Measurements from ENCODE around the gene CBLN3. TPM values are rescaled to one million over a fixed set of nuclear protein-coding genes. Genes with fewer than 3 reads are reported as not detected.

CBLN3 gene
- 0.56 and 0.72 TPM in 2 replicates for total RNA-seq (2012; rRNA removed)
- polyA plus RNA-seq (2012; rRNA removed), result 3.9 and 4.5 TPM in 2 replicates
- 2.7 and 2.9 TPM in 2 replicates for polyA plus RNA-seq (2012; cell fraction: cytosol; rRNA removed)
- 27.9 and 42.0 TPM in 2 replicates for polyA plus RNA-seq (2012; cell fraction: nucleus; rRNA removed; ENCODE audit: low replicate concordance)
- percentile 48 among the genes with signal in this experiment for Bru-seq, nascent RNA
- percentile 61 among the genes with signal in this experiment for BruChase-seq, experiment 1, labeled RNA remaining after a 6-hour chase
- percentile 52 among the genes with signal in this experiment for BruChase-seq, experiment 2, labeled RNA remaining after a 2-hour chase
- long read RNA-seq, partial matches to known transcripts, result 1 of 6 reads
- long read RNA-seq, other reads (novel, unspliced or antisense), result 1 of 6 reads

DNA sequence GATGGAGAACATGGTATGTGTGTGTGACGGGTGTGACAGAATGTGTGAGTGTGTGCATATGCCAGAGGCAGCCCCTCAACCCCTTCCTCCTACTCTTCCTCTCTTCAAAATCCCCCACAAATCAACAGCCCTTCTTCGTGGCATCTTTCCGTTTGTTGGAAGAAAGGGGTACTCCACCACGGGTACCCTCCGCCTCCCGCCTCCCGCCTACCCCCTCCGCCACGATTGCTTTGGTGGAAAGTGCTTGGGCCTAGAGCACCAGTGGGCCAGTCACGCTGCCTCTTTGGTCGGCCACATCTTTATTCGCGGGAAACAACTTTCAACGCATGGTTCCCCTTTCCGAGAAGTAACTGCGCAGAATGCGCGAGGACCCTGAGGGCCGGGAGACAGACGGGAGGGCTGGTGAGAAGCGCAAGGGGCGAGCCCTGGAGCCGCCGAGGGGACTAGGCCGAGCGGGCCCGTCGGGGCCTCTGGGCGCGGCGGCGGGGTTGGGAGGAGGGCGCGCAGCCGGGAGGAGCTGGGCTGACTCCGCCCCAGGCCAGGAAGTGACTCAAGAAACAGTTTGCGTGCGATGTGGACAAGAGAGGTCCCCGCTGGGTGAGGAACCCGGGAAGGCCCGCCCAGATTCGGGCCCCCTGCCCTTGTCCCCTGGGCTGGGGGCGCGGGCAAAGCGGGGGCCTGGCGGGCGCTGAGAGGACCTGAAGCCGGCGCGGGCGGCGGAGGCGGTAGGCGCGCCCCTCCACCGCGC, at the start of gene CBLN3, which contains the start of gene KHNYN:
Gene CBLN3, minus strand, starts transcription at position 274 of the 748 bp plus-strand sequence. CDS start 614 bp downstream, outside the sequence.
Gene KHNYN, plus strand, starts transcription at position 560 of the 748 bp plus-strand sequence. CDS start 777 bp downstream, outside the sequence.
- CTCF ChIA-PET, result interaction anchor here (0.5 to 3.3 kb wide), 3 partner anchors 63 to 1134 kb away, joined by 3 to 63 read pairs (median 3); no protein-coding TSS in a partner anchor
- BruUV-seq (replicated peaks), result TSS peak; percentile 21

More for the DNA sequence above, at the start of gene CBLN3, which contains the start of gene KHNYN:
- Histone ChIP-seq H3K23ac (ENCODE audit: low read depth, low read length) (peak within 1 kb of the TSS; percentile 90), H3K79me1 (ENCODE audit: low read depth in 1 of 2, low read length in 2 of 2) (peaks cover 18 to 41% of the 10 kb centered on the region in 2 experiments), H2BK5ac (ENCODE audit: low read depth, low read length, poor library complexity, severe bottlenecking) (peak within 1 kb of the TSS; percentile 95), H2BK120ac (ENCODE audit: low read depth, low read length) (peak within 1 kb of the TSS; percentile 83), H4K8ac (ENCODE audit: low read depth in 2 of 2, low read length in 2 of 2) (peak within 1 kb of the TSS; percentile 88 to 100), H3K4ac (ENCODE audit: low read depth, low read length) (peak within 1 kb of the TSS; percentile 99), H4K91ac (ENCODE audit: insufficient read depth, low read depth, low read length) (peak within 1 kb of the TSS; percentile 95), H2AFZ (replicated peaks; ENCODE audit: low read length, poor library complexity) (peak within 1 kb of the TSS; percentile 95), H3K56ac (ENCODE audit: extremely low read depth, insufficient read depth, low read length) (peak within 1 kb of the TSS; percentile 92), H2BK20ac (ENCODE audit: low read depth, low read length) (peak within 1 kb of the TSS; percentile 6; the same call in 1 of the 2 replicates), H2BK15ac (ENCODE audit: low read depth, low read length) (peak within 1 kb of the TSS; percentile 80; the same call in 2 of the 3 replicates), H3K4me1 (ENCODE audit: control insufficient read depth, insufficient read depth, low read length) (peaks cover 18% of the 10 kb centered on the region; the same call in 1 of the 2 replicates), H3K9me3 (ENCODE audit: control insufficient read depth, insufficient read depth, low read length) (no peaks in the 10 kb centered on the region), H3K4me3 (ENCODE audit: insufficient read depth, low read depth, low read length) (peak within 1 kb of the TSS; percentile 85), H3K18ac (ENCODE audit: low read depth, low read length) (peak within 1 kb of the TSS; percentile 86), H3K36me3 (ENCODE audit: control insufficient read depth, insufficient read depth, low read length) (peaks cover 16% of the 10 kb centered on the region), H4K20me1 (ENCODE audit: insufficient read depth, low read length) (peaks cover 20% of the 10 kb centered on the region), H3K9ac (ENCODE audit: low read depth, low read length) (peak within 1 kb of the TSS; percentile 98), H3K14ac (replicated peaks; ENCODE audit: low read depth, low read length) (peak within 1 kb of the TSS; percentile 99), H3K9me1 (ENCODE audit: insufficient read depth, low read length) (peaks cover 5% of the 10 kb centered on the region), H4K5ac (ENCODE audit: low read depth, low read length) (peak within 1 kb of the TSS; percentile 99), H3K4me2 (ENCODE audit: low read depth, low read length) (peak within 1 kb of the TSS; percentile 91), H2AK5ac (ENCODE audit: low read depth, low read length) (peak within 1 kb of the TSS; percentile 100), H3K27ac (ENCODE audit: insufficient read depth, low read length) (peak within 1 kb of the TSS; percentile 95), H3K27me3 (ENCODE audit: control insufficient read depth, insufficient read depth, low read length) (no peaks in the 10 kb centered on the region), H2AK9ac (replicated peaks; ENCODE audit: low read depth, low read length, poor library complexity) (peak within 1 kb of the TSS; percentile 100)
- in situ Hi-C loops (cut with MboI; ENCODE audit: low sequenced_read_pairs) (loop anchor here (10.0 to 25.0 kb wide), 4 partner anchors 65 to 1117 kb away; partner anchors contain the start of genes BCL2L2, FITM1, GMPR2 and NEDD8), intact Hi-C loops (cut with micrococcal nuclease) (loop anchor here (2.0 to 10.0 kb wide), 2 partner anchors 187 to 215 kb away; partner anchors contain the start of genes CHMP4A, MDP1 and TINF2), dilution Hi-C loops (cut with HindIII; ENCODE audit: low sequenced_read_pairs, unreplicated experiment) (no loop called here)
- WGBS, 2 experiments (ENCODE audit: extremely low coverage in 2 of 2, insufficient read length in 1 of 2), result 5% methylated on average over 25 of the region's 57 CpGs; no CpG with 5 or more reads in 1 of the 2 experiments
- ATAC-seq (ENCODE audit: low read depth) (peak; percentile 82), DNase-seq (peak; percentile 92)
- TF ChIP-seq MAZ (IDR thresholded peaks at IDR 0.05; ENCODE audit: borderline replicate concordance, low read depth, low read length), result peak; percentile 73
- TF ChIP-seq FOS (IDR thresholded peaks at IDR 0.05; ENCODE audit: low read depth, low read length), result 0 out of 2 replicates have a peak, but pooled peaks have one; percentile 6
- peak; percentile 88 for TF ChIP-seq POLR2A (IDR thresholded peaks at IDR 0.05; ENCODE audit: low read depth, low read length)
- TF ChIP-seq CTCF (conservative IDR thresholded peaks at IDR 0.05; ENCODE audit: low read depth, low read length), result no peak
- POLR2A ChIA-PET (ENCODE audit: unreplicated experiment), result interaction anchor here (1.1 to 1.5 kb wide), 3 partner anchors 12 to 63 kb away, joined by 3 to 7 read pairs (median 5); no protein-coding TSS in a partner anchor

Measured in IMR-90 (cell line).